CD4-positive, CD25-positive, alpha-beta regulatory T cell (primary cell): ENCODE data around the gene TRIM9. TPM values are rescaled to one million over a fixed set of nuclear protein-coding genes. Genes with fewer than 3 reads are reported as not detected.
"Not testable (repeated sequence)": the region's sequence is repeated elsewhere in the genome, so short reads cannot be mapped to it uniquely, and the experiment has no call there.

ENCODE experiments used
- ATAC-seq, 2 donors: fragments of 150-1000 bp; cut with Tn5 transposase; one replicate each; pipeline ENCODE4 v1.10.0; 2021; ENCODE audit warnings: low read depth in 2 of 2, moderate number of reproducible peaks in 2 of 2, moderate library complexity in 1 of 2
- DNase-seq, 3 donors: peaks; one replicate each; pipeline versions ENCODE4 v3.0.0 to v3.0.0-alpha.2; 2012 to 2022; ENCODE audit warnings: mixed read lengths in 1 of 3
- H3K27ac ChIP-seq: one replicate; pipeline ENCODE4 v1.7.0; 2013; ENCODE audit warnings: mild to moderate bottlenecking, low read length; ENCODE audit not compliant: insufficient read depth, poor library complexity, severe bottlenecking
- H3K27me3 ChIP-seq: one replicate; pipeline ENCODE4 v1.7.0; 2013; ENCODE audit warnings: low read length; ENCODE audit not compliant: control insufficient read depth, insufficient read depth
- H3K36me3 ChIP-seq: one replicate; pipeline ENCODE4 v1.7.0; 2013; ENCODE audit warnings: mild to moderate bottlenecking, low read length, moderate library complexity; ENCODE audit not compliant: control insufficient read depth, insufficient read depth
- H3K4me1 ChIP-seq: 2 replicates; pipeline ENCODE4 v1.7.0; 2013; ENCODE audit warnings: mild to moderate bottlenecking, low read length; ENCODE audit not compliant: insufficient read depth, control insufficient read depth, poor library complexity, severe bottlenecking
- H3K4me3 ChIP-seq: one replicate; pipeline ENCODE4 v1.7.0; 2013; ENCODE audit warnings: low read depth, mild to moderate bottlenecking, low read length, moderate library complexity
- H3K9me3 ChIP-seq, 2 experiments: 1 replicate in 1 of 2; 2 replicates in 1 of 2; pipeline ENCODE4 v1.7.0; 2013; ENCODE audit warnings: low read length in 2 of 2, mild to moderate bottlenecking in 1 of 2, moderate library complexity in 1 of 2; ENCODE audit not compliant: control insufficient read depth in 2 of 2
- H3K27ac Mint-ChIP-seq, 3 donors: one replicate each; pipeline ENCODE4 v1.8.0; 2020 to 2022; ENCODE audit warnings: mild to moderate bottlenecking in 3 of 3, mixed read lengths in 3 of 3, moderate library complexity in 2 of 3
- H3K27me3 Mint-ChIP-seq: one replicate; pipeline ENCODE4 v1.8.0; 2022; ENCODE audit warnings: mild to moderate bottlenecking, mixed read lengths
- H3K36me3 Mint-ChIP-seq: one replicate; pipeline ENCODE4 v1.8.0; 2020; ENCODE audit warnings: mixed read lengths
- H3K4me1 Mint-ChIP-seq, 4 donors: one replicate each; pipeline ENCODE4 v1.8.0; 2020 to 2022; ENCODE audit warnings: mixed read lengths in 4 of 4, mild to moderate bottlenecking in 1 of 4
- H3K4me3 Mint-ChIP-seq, 4 donors: one replicate each; pipeline ENCODE4 v1.8.0; 2020 to 2022; ENCODE audit warnings: mild to moderate bottlenecking in 4 of 4, mixed read lengths in 4 of 4, moderate library complexity in 3 of 4
- H3K9me3 Mint-ChIP-seq, 7 donors: one replicate each; pipeline ENCODE4 v1.8.0; 2020 to 2022; ENCODE audit warnings: mixed read lengths in 7 of 7, mild to moderate bottlenecking in 3 of 7, moderate library complexity in 2 of 7
- polyA plus RNA-seq, 4 donors: library from polyadenylated mRNA; unstranded; fragments of 300-500 nt; fragmentation: Illumina TruSeq; gene quantifications; one replicate each; pipeline ENCODE4 v1.2.3, GENCODE V29; 2021
- total RNA-seq: library from RNA; stranded (reverse); gene quantifications from one replicate; pipeline ENCODE4 v1.2.3, GENCODE V29; 2022

Gene TRIM9
- total and polyA plus RNA-seq, 5 donors from 2014 or later: 0.11 to 0.52 (median 0.15) TPM; not detected in 1

DNA sequence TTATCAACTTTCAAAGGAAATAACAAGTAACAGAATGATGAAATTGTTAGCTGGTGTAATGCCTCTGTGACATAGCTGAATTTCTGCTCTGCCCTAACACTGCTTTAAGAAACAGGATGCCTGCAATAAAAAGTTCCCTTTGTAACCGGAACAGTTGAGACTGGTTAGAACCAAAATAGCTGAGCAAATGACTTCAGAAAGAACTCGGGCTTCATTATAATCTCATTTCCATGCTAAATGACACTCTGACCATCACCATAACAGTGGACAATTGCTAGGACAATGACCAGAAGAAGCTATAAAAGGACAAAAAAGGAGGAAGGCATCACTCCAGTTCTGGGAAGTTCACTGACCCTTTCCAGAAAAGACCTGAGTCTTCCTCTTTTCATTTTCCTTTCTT, 127.1 kb downstream of the TRIM9 start:
- no peak for DNase-seq
- Mint-ChIP-seq H3K27ac (no peak overlapping the region), H3K27me3 (peaks cover 10% of the 10 kb centered on the region), H3K4me1 (no peaks in the 10 kb centered on the region), H3K4me3 (no peak overlapping the region), H3K36me3 (no peaks in the 10 kb centered on the region), H3K9me3 (peaks cover 0 to 3% (median 0%) of the 10 kb centered on the region in 7 donors)
- H3K4me3 ChIP-seq: no peak overlapping the region
- H3K27me3 ChIP-seq: no peaks in the 10 kb centered on the region
- H3K27ac ChIP-seq: no peak overlapping the region
- H3K9me3 ChIP-seq: no peaks in the 10 kb centered on the region
- H3K36me3 ChIP-seq: no peaks in the 10 kb centered on the region
- no peaks in the 10 kb centered on the region for H3K4me1 ChIP-seq
- no peak for ATAC-seq

DNA sequence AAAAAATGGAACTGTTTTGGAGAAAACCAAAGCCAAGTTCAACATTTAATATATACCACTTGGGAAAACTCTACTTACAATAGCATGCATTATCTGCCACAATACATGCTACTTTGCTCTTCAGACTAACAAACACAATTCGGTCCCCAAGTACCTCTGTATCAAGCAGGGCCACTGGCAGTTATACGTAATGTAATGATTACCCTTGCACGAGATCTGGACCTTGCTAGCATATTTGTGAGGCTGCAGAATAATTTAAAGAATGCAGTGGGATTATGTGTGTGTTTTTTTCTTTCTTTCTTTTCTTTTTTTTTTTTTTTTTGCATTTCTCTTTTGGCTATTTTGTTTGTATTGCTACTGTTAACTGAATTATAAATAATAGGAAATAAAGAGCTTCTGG, 127.8 kb downstream of the TRIM9 start:
- no peak overlapping the region for H3K4me3 Mint-ChIP-seq
- no peak overlapping the region for H3K4me3 ChIP-seq
- DNase-seq (no peak), ATAC-seq (no peak)
- no peaks in the 10 kb centered on the region for H3K9me3 ChIP-seq
- H3K27me3 Mint-ChIP-seq: peaks cover 10% of the 10 kb centered on the region
- H3K4me1 Mint-ChIP-seq: no peaks in the 10 kb centered on the region
- no peaks in the 10 kb centered on the region for H3K27me3 ChIP-seq
- H3K4me1 ChIP-seq: no peaks in the 10 kb centered on the region
- H3K36me3 ChIP-seq: no peaks in the 10 kb centered on the region
- no peak overlapping the region for H3K27ac ChIP-seq
- H3K27ac Mint-ChIP-seq: peak overlapping the region in 1 of 3 donors; percentile 14
- H3K36me3 Mint-ChIP-seq: no peaks in the 10 kb centered on the region
- peaks cover 0 to 3% (median 0%) of the 10 kb centered on the region in 7 donors for H3K9me3 Mint-ChIP-seq

- no peak for ATAC-seq
- H3K9me3 ChIP-seq: no peaks in the 10 kb centered on the region
- peaks cover 0 to 3% (median 0%) of the 10 kb centered on the region in 7 donors for H3K9me3 Mint-ChIP-seq
- H3K27ac ChIP-seq: no peak overlapping the region
- H3K27ac Mint-ChIP-seq: no peak overlapping the region
- H3K27me3 ChIP-seq: no peaks in the 10 kb centered on the region
- H3K36me3 Mint-ChIP-seq: no peaks in the 10 kb centered on the region
- no peak overlapping the region for H3K4me3 Mint-ChIP-seq
- H3K4me3 ChIP-seq: no peak overlapping the region
- no peak for DNase-seq
- no peaks in the 10 kb centered on the region for H3K4me1 Mint-ChIP-seq
- H3K27me3 Mint-ChIP-seq: peaks cover 18% of the 10 kb centered on the region
- H3K4me1 ChIP-seq: no peaks in the 10 kb centered on the region
- no peaks in the 10 kb centered on the region for H3K36me3 ChIP-seq
Observed at GRCh38 chr14:50964683-50965390, 130.1 kb downstream of the TRIM9 start.

DNA sequence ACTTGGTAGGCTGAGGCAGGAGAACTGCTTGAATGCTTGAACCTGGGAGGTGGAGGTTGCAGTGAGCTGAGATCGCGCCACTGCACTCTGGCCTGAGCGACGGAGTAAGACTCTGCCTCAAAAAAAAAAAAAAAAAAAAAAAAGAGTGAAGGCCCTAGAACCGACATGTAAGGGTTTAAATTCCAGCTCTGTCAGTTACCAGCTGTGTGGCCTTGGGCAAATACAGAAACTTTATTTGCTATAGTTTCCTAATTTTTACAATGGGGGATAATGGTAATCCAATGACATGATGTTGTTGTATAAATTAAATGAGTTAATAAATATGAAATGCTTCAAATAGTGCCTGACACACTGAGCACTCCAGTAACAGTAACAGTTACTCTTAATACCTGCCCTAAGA, 131.0 kb downstream of the TRIM9 start:
- H3K27me3 Mint-ChIP-seq: peaks cover 20% of the 10 kb centered on the region
- no peaks in the 10 kb centered on the region for H3K36me3 ChIP-seq
- no peaks in the 10 kb centered on the region for H3K27me3 ChIP-seq
- no peak overlapping the region for H3K4me3 ChIP-seq
- no peaks in the 10 kb centered on the region for H3K4me1 ChIP-seq
- H3K9me3 ChIP-seq: no peaks in the 10 kb centered on the region
- ATAC-seq (no peak), DNase-seq (no peak)
- no peaks in the 10 kb centered on the region for H3K4me1 Mint-ChIP-seq
- peaks cover 0 to 3% (median 0%) of the 10 kb centered on the region in 7 donors for H3K9me3 Mint-ChIP-seq
- H3K27ac ChIP-seq: no peak overlapping the region
- H3K27ac Mint-ChIP-seq: no peak overlapping the region
- no peak overlapping the region for H3K4me3 Mint-ChIP-seq
- H3K36me3 Mint-ChIP-seq: no peaks in the 10 kb centered on the region

- Mint-ChIP-seq H3K36me3 (no peaks in the 10 kb centered on the region), H3K27me3 (peaks cover 12% of the 10 kb centered on the region), H3K9me3 (peaks cover 0 to 3% (median 0%) of the 10 kb centered on the region in 7 donors), H3K4me1 (no peaks in the 10 kb centered on the region), H3K27ac (no peak overlapping the region), H3K4me3 (no peak overlapping the region)
- ATAC-seq (no peak), DNase-seq (no peak)
- Histone ChIP-seq H3K27ac (no peak overlapping the region), H3K4me1 (no peaks in the 10 kb centered on the region), H3K4me3 (no peak overlapping the region), H3K36me3 (no peaks in the 10 kb centered on the region), H3K27me3 (no peaks in the 10 kb centered on the region), H3K9me3 (no peaks in the 10 kb centered on the region)
Observed at GRCh38 chr14:50961605-50962221, 133.2 kb downstream of the TRIM9 start.

GRCh38 chr14:50957296-50957695, 137.6 kb downstream of the TRIM9 start:
- Mint-ChIP-seq H3K27me3 (peaks cover 15% of the 10 kb centered on the region), H3K9me3 (peaks cover 0 to 3% (median 0%) of the 10 kb centered on the region in 7 donors), H3K36me3 (no peaks in the 10 kb centered on the region), H3K27ac (no peak overlapping the region), H3K4me1 (no peaks in the 10 kb centered on the region), H3K4me3 (no peak overlapping the region)
- Histone ChIP-seq H3K27me3 (no peaks in the 10 kb centered on the region), H3K4me3 (no peak overlapping the region), H3K4me1 (no peaks in the 10 kb centered on the region), H3K27ac (no peak overlapping the region), H3K36me3 (no peaks in the 10 kb centered on the region), H3K9me3 (no peaks in the 10 kb centered on the region)
- DNase-seq: no peak
- no peak for ATAC-seq

- H3K4me3 Mint-ChIP-seq, H3K4me1 ChIP-seq, H3K9me3 Mint-ChIP-seq, ATAC-seq, H3K27me3 ChIP-seq, H3K27ac ChIP-seq, H3K36me3 Mint-ChIP-seq, H3K4me1 Mint-ChIP-seq, H3K36me3 ChIP-seq, H3K27ac Mint-ChIP-seq, H3K4me3 ChIP-seq, H3K9me3 ChIP-seq, DNase-seq: not testable (repeated sequence)
- H3K27me3 Mint-ChIP-seq: peaks cover 15% of the 10 kb centered on the region
Observed at GRCh38 chr14:50956421-50956820, 138.5 kb downstream of the TRIM9 start.
